HG03045 (cell line): ENCODE data around the gene ITGB8.
"Not testable (repeated sequence)": the region's sequence is repeated elsewhere in the genome, so short reads cannot be mapped to it uniquely, and the experiment has no call there.

Experiments
- ATAC-seq: cut with Tn5 transposase; IDR thresholded peaks from one replicate; pipeline ENCODE4 v1.9.1; 2021; ENCODE audit warnings: mild to moderate bottlenecking, moderate library complexity; ENCODE audit not compliant: unreplicated experiment

ITGB8 gene

GRCh38 chr7:20364571-20365196, 34.0 kb downstream of the ITGB8 start:
- no peak for ATAC-seq

GRCh38 chr7:20365486-20365885, 34.8 kb downstream of the ITGB8 start:
- no peak for ATAC-seq

DNA sequence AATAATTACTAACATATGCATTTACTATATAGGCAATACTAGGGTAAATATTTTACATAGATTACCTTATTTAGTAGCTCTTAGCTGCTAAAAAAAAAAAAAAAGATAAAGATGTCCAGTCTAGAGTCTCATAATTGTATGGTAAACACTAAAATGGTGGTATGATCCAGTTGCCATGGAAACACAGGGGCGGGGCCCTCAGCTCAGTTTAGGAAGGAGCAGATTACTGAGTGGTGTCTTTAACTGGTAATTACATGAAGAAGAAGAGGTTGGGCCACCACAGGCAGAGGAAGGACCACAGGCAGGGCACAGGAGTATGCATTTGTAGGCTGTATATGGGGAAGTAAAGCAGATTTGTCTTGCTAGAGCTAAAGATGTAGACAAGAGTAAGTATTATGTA, 43.7 kb downstream of the ITGB8 start:
- no peak for ATAC-seq

DNA sequence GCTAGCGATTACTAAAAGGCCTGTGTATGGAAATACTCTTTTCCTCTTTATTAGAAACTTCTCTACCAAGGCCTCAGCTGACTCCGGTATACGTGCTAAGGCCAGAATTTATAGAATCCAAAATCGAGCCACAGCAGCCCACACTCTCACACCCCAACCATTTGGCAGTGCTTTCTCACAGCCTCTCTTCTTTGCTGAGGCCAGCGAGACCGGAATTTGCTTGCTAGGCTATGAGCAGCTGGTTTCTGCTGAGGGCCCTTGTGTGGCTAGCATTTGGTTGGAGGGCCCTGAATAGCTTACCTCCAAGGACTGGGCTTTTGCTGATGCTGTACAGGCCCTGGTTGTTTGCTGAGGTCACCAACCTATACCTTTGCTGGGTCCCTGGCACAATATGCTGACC, 46.1 kb downstream of the ITGB8 start:
- no peak for ATAC-seq

- no peak for ATAC-seq
These were observed 50.8 kb downstream of the ITGB8 start for GRCh38 chr7:20381406-20382034.

DNA sequence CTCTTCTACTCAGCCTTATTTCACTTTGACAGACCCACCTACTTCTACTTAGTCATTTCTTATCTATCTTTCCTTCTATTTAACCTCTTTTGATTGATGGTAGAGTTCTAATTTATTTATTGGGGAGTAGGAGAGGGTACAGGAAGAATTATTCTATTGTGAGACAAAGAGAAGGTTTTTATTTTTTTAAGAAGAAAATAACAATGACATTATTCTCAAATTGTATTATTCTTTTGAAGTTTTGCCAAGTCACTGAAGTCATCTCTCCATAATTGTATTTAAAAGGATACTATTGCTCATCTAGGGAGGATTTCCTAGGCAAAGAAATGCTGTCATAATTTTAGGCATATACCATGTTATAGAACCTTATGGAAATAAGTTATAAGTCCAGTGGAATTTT, 52.7 kb downstream of the ITGB8 start:
- ATAC-seq = no peak

DNA sequence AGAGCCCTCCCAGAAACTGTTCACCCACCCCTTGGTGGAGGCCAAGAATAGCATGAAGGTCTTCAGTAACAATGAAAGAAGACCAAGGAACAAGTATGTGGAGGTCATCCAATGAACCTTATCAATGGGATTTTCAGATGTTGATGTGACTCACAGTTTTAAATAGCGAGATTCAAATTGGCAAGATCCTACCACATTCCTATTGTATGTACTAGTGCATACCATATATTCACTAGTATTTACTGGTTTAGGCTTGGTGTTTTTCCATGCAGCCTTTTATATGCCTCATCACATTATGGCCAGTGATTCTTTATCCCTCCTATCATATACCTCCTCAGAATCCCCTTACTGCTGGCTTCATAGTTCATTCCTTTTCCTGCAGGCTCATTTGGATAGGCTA, 54.4 kb downstream of the ITGB8 start:
- no peak for ATAC-seq

GRCh38 chr7:20388084-20388483, 57.4 kb downstream of the ITGB8 start:
- ATAC-seq = no peak

DNA sequence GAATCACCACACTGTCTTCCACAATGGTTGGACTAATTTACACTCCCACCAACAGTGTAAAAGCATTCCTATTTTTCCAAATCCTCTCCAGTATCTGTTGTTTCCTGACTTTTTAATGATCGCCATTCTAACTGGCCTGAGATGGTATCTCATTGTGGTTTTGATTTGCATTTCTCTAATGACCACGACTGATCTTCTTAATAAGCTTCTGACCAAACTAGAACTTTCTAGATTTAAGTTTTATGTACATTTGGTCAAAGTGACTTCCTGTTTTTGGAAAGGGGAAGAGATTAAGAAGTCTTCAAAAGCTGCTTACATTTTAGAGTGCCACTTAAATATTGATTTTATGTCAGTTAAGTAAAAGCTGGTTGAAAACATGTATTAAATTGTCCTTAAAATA, 58.5 kb downstream of the ITGB8 start:
- not testable (repeated sequence) for ATAC-seq

- ATAC-seq = no peak
These were observed 62.4 kb downstream of the ITGB8 start for GRCh38 chr7:20393021-20393610.

DNA sequence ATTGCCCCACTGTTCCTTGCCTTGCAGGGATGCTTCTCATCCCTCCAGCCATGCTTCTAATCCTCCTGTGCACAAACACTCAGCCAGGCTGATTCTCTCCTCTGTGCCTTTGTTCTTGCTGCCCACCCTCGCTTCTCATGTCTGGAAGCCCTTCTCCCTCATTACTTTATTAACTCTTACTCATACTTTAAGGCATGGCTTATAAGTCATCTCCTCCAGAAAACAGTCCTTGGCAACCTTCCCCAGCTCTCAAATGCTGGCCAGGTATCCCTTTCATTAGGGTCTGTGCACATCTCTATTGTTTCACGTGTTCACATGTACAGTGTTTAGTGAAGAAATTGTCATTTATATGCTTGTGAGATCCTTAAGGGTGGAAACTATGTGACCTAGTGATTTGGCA, 62.9 kb downstream of the ITGB8 start:
- ATAC-seq = no peak

DNA sequence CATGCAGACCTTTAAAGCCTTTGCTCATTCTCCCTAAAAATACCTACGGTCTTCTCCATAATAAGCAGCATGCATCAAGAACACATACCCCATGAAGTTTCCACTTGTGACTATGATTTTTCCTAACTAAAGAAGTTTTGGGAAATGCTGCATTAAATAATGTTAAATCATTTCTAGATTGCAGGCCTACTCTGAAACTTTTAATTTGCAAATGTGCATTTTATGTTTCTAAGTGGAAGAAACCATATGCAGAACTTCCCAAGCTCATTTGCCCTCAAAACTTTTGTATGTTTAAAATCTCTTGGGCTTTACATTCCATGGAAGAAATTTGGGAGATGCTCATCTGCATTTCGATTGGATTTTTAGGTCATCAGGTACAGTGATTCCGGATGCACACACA, 63.6 kb downstream of the ITGB8 start:
- ATAC-seq = no peak

GRCh38 chr7:20395104-20395503, 64.4 kb downstream of the ITGB8 start:
- no peak for ATAC-seq

DNA sequence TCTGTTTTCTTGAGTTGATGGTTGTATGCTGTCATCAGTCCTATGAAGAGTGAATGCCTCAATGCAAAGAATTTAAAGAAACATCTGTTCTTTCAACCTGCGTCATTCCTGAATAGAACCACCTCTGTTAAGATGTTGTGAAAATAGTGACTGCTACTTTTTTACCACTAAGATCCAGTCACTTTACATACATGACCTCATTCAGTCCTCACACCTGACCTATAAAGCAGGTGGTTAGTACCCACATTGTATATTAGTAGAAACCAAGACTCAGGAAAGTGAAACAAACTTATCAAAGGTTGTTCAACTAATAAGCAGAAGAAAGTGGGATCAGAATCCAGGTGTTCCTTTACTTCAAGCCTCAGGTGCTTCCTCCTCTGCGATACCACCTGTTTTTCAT, 64.8 kb downstream of the ITGB8 start:
- ATAC-seq = peak; percentile 92

DNA sequence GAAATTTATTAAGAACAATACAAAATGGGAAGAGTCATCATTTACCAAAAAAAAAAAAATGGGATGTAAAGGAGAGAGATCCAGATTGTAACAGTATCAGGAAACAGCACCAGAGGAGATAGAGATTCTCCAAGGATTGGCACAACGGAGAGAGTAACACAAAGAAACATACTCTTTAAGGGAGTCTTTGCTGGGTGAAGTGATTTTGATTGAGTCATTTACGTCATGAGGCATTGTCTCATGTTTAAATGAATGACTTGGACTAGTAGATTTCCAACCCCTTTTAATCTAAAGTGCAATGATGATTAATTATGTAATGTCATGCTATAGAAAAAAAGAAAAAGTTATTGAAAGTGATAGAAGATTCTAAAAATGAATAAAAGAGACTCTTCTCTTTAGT, 68.8 kb downstream of the ITGB8 start:
- ATAC-seq = no peak

DNA sequence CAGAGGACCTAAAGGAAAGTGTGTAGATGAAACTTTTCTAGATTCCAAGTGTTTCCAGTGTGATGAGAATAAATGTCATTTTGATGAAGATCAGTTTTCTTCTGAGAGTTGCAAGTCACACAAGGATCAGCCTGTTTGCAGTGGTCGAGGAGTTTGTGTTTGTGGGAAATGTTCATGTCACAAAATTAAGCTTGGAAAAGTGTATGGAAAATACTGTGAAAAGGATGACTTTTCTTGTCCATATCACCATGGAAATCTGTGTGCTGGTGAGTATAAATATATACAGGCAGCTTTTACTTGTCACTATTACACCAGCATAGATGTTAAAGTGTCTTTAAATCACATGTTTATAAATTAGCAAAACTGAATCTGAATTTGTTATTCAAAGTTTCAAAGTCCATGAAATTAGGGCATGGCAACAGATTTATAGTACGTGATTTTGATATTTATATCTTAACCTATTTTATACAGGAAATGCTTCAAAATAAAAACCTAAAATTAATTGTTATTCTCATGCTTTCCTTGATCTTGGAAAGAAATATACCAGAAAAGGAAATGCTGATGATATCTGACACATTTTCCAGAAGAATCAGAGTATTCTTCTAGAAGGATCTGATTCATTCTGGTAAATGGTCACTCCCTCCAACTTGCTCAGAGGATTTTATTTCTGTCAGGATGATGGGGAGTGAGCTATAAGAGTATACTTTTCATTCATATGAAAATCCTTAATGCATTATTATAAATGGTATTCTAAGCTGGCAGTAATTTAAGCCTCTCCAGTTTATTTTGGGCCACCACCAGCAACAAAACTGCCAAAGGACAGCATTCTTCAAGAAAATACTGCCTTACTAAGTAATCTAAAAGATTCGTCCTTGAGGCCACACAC, 71.4 kb downstream of the ITGB8 start:
- ATAC-seq = no peak

GRCh38 chr7:20402747-20403230, 72.1 kb downstream of the ITGB8 start:
- ATAC-seq = no peak

GRCh38 chr7:20403331-20403730, 72.6 kb downstream of the ITGB8 start:
- ATAC-seq = no peak

DNA sequence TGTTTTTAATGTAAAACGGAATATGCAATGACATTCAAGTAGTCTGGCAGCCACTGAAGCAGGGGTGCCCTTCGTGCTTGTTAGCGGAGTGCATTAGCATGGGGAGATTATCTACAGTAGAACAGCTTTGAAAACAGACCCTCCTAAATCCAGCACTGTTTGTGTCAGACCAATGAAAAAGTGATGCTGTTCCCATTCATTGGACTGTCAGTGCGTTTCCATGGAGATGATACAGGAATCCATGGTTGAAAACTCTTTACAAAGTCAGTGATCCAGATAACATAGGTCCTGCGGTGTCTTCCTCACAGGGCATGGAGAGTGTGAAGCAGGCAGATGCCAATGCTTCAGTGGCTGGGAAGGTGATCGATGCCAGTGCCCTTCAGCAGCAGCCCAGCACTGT, 73.6 kb downstream of the ITGB8 start:
- ATAC-seq = no peak

DNA sequence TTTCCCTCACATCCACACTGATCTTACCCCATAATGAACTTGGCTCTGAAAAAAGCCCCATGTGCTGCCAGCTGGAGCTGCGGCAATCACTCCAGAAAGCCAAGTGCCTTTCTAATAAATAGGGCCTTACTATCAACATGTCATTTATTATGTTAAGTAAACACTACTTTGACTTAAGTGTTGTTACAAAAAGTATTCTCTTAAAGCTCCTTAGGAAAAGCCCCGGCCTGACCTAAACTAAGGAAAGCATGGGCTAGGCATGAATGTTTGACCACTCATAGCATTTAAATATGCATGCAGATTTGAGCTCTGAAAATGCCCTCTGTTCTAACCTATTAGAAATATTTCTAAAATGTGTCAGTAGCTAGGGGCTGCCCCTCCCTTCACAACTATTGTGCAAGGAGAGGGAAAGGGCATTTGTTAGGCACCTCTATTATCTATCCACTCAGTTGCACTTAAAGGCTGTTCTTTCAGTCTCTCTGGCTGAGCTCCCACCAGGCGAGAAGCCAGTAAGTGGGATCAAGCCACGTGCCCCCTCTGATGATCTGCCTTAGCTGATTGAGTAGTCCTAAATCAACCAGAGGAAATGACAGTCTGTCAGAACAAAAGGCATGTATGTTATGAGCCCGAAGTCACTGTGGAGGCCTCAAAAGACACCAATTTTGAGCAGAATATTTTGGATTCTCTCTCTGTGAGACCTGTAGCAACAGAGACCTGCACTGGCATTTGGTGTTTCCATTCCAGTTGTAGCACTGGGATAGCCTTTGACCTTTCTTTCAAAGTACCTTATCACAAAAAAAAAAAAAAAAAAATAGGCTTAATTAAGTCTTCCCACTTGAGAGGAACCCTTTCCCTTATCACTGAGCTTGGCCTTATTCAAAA, 77.1 kb downstream of the ITGB8 start:
- ATAC-seq = no peak

DNA sequence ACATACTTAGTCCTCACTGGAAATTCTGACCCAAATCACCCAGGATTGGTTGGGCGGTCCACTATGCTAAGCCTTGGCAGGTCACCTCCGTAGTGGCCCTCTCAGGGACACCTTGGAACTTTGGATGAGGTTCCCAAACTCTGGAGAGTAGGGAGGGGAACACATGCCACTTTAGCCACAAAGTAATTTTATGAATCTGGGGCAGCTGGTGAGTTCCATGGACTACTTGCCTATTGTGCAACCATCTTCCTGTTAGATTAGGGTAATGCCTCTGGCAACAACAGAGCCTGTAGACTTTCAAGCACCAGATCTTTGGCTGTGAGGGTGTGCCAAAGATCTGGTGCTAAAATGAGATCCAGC, 77.7 kb downstream of the ITGB8 start:
- ATAC-seq = no peak
